ENCODE measurements around the gene CCDC187. TPM values are rescaled to one million over a fixed set of nuclear protein-coding genes. Genes with fewer than 3 reads are reported as not detected.

CCDC187 gene
- total and polyA plus RNA-seq, 2 of the 8 experiments (the other 6 are each of a cell fraction or from before 2014, with no cell fraction given): 0.02 TPM; not detected in 1

DNA sequence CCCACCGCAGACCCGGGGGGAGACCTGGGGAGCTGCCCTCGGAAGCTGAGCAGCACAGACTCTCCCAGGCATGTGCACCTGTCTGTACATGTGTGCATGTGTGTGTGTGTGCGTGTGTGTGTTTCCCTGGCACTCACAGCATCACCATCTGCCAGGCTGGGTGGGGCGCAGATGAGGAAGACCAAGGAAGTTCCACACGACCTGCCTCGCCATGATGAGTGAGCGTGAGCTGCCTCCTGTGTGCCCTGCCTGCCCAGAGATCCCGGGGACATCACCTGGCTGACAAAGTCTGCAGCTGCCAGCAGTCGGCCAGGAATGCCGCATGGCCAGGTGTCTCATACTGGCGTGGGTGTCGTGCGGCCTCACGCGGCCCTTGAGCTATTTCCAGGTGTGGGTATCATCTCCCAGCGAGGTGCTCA lies 19.5 kb upstream of the CCDC187 start:
- no peak for FAIRE-seq
- H3K9ac ChIP-seq (replicated peaks in 1 of 4; ENCODE audit: extremely low read depth in 1 of 4, low read depth in 3 of 4, low read length in 3 of 4): no peak overlapping the region
- TF ChIP-seq, protein P1, sequence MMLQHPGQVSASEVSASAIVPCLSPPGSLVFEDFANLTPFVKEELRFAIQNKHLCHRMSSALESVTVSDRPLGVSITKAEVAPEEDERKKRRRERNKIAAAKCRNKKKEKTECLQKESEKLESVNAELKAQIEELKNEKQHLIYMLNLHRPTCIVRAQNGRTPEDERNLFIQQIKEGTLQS (IDR thresholded peaks at IDR 0.05; ENCODE audit: insufficient read depth, low read depth, low read length): no peak
- TF ChIP-seq HDAC2 (IDR thresholded peaks at IDR 0.05; ENCODE audit: borderline replicate concordance in 1 of 2, low read depth in 2 of 2, low read length in 2 of 2): no peak
- CTCF ChIA-PET (ENCODE audit: partially characterized antibody): interaction anchor here (0.6 to 2.9 kb wide), 21 partner anchors 10 to 1803 kb away, joined by 3 to 46 read pairs (median 3); partner anchors contain the start of gene DNLZ
- H3K4me2 ChIP-seq (ENCODE audit: insufficient read depth in 1 of 2, low read depth in 2 of 2, low read length in 2 of 2): no peak overlapping the region
- no peak overlapping the region for H3K23ac ChIP-seq (ENCODE audit: insufficient read length)
- H2AK5ac ChIP-seq (ENCODE audit: low read depth, low read length): no peak overlapping the region
- H4K91ac ChIP-seq (replicated peaks; ENCODE audit: insufficient read length, low read length): no peak overlapping the region
- H3K27me3 ChIP-seq (replicated peaks in 1 of 4; ENCODE audit: control insufficient read depth in 3 of 4, extremely low read depth in 1 of 4, insufficient read depth in 3 of 4, low read length in 3 of 4): no peaks in the 10 kb centered on the region
- DNase-seq (ENCODE audit: low read depth in 1 of 2, low spot score in 2 of 2): no peak
- POLR2A ChIA-PET (ENCODE audit: partially characterized antibody): interaction anchor here (0.7 to 1.5 kb wide), 7 partner anchors 10 to 395 kb away, joined by 3 to 6 read pairs (median 3); no protein-coding TSS in a partner anchor
- H4K20me1 ChIP-seq (replicated peaks in 1 of 2; ENCODE audit: control insufficient read depth in 1 of 2, insufficient read depth in 2 of 2, low read length in 2 of 2): no peaks in the 10 kb centered on the region
- peaks cover 4% of the 10 kb centered on the region; the same call in 1 of the 2 replicates for H3K23me2 ChIP-seq (ENCODE audit: low read depth, low read length)
- H3K36me3 ChIP-seq (ENCODE audit: control insufficient read depth in 2 of 4, insufficient read depth in 4 of 4, low read length in 3 of 4): no peaks in the 10 kb centered on the region
- H2BK5ac ChIP-seq (ENCODE audit: low read depth, low read length): no peak overlapping the region
- H3K27ac ChIP-seq (ENCODE audit: low read depth, low read length): no peak overlapping the region
- 92% methylated on average over 17 of the region's 17 CpGs; no CpG with 5 or more reads in 1 of the 2 experiments for WGBS, 2 experiments (ENCODE audit: extremely low coverage in 1 of 2, insufficient coverage in 1 of 2, insufficient read length in 1 of 2, insufficient replicate concordance in 2 of 2, low coverage in 1 of 2, low lambda C conversion rate in 2 of 2, missing lambda C conversion rate in 1 of 2)
- H3K79me1 ChIP-seq (ENCODE audit: low read depth, low read length): no peaks in the 10 kb centered on the region
- no peak overlapping the region for H3K4me3 ChIP-seq (ENCODE audit: extremely low read depth in 1 of 4, insufficient read depth in 2 of 4, low read depth in 3 of 4, low read length in 4 of 4)
- peak overlapping the region; percentile 46; the same call in 1 of the 2 replicates for H2BK12ac ChIP-seq (ENCODE audit: low read depth, low read length)
- H4K8ac ChIP-seq (ENCODE audit: extremely low read depth, insufficient read depth, low read length): no peak overlapping the region; the same call in 1 of the 2 replicates
- H3K56ac ChIP-seq (replicated peaks; ENCODE audit: insufficient read length, low read depth, low read length): no peak overlapping the region
- 0 out of 2 replicates have a peak overlapping the region, but pooled peaks have one; percentile 6 for H2BK20ac ChIP-seq (ENCODE audit: low read length)
- no peak overlapping the region for H2BK120ac ChIP-seq (replicated peaks; ENCODE audit: low read depth, low read length)
- H3K9me3 ChIP-seq (ENCODE audit: insufficient read depth in 2 of 2, low read depth in 1 of 2, low read length in 1 of 2): no peaks in the 10 kb centered on the region
- H3K14ac ChIP-seq (ENCODE audit: insufficient read length): no peak overlapping the region
- peaks cover 0 to 18% (median 18%) of the 10 kb centered on the region in 4 experiments; a peak in 6 of 7 replicates for H3K4me1 ChIP-seq (replicated peaks in 1 of 4; ENCODE audit: control insufficient read depth in 3 of 4, insufficient read depth in 4 of 4, low read length in 3 of 4)
- no peak overlapping the region for H4K5ac ChIP-seq (ENCODE audit: insufficient read length, low read depth, low read length)
- peak overlapping the region; percentile 89; the same call in 1 of the 2 replicates for H2BK15ac ChIP-seq (ENCODE audit: low read length)
- H3K79me2 ChIP-seq (ENCODE audit: control insufficient read depth in 1 of 2, insufficient read depth in 2 of 2, low read length in 2 of 2): no peaks in the 10 kb centered on the region
- no peak overlapping the region for H3K18ac ChIP-seq (ENCODE audit: extremely low read depth, low read length)
- H3K4ac ChIP-seq (replicated peaks; ENCODE audit: insufficient read length, low read depth, low read length): no peak overlapping the region
- H2AFZ ChIP-seq (ENCODE audit: low read length): no peak overlapping the region
